C4-2B (cell line): ENCODE results near the gene ARRB1.

Experiments
- H3K27ac ChIP-seq: fragments of 450-650 bp; 2 replicates; pipeline ENCODE4 v1.5.1; 2017
- ZFX ChIP-seq: fragments of 450-650 bp; IDR thresholded peaks from 2 replicates; pipeline ENCODE4 v1.6.1; 2017
- TF ChIP-seq, protein P1 (sequence below): fragments of 450-650 bp; conservative IDR thresholded peaks from 2 replicates; pipeline ENCODE4 v1.5.1; 2017; ENCODE audit warnings: mild to moderate bottlenecking

ARRB1 gene

DNA sequence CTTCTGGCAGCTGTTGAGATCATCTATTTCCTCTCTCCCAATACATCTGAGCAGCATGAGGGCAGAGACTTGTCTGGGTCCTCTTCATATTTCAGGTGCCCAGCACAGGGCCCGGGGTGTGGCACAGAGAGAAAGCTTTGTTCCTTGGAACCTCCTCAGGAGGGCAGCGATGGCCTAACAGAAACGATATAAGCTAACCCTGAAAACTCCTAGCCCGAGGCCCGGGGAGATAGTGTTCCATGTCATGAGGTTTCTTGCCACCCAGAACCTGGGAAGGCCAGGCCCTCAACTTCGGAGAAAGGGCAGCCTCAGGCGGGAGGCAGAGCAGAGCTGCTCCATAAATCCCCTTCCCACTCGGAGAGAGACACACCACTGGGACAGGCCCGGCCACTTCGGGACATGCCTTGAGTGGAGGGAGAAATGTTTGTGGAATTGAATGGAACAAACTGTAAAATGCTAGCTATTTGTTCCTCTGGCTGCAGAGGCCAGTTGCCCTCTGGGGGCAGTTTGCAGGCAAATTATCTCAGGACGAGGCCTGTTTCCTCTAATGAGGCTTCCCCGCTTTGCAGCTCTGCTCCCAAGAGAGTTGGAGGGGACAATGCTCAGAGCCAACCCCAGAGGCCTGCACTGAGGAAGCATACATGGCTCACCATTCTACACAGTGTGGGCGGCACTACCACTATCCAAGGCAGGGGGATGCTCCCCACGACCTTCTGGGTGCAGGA, 11.6 kb downstream of the ARRB1 start:
- peak overlapping the region; percentile 97 for H3K27ac ChIP-seq
- TF ChIP-seq ZFX = peak; percentile 27; the same call in 1 of the 2 replicates
- TF ChIP-seq, protein P1, sequence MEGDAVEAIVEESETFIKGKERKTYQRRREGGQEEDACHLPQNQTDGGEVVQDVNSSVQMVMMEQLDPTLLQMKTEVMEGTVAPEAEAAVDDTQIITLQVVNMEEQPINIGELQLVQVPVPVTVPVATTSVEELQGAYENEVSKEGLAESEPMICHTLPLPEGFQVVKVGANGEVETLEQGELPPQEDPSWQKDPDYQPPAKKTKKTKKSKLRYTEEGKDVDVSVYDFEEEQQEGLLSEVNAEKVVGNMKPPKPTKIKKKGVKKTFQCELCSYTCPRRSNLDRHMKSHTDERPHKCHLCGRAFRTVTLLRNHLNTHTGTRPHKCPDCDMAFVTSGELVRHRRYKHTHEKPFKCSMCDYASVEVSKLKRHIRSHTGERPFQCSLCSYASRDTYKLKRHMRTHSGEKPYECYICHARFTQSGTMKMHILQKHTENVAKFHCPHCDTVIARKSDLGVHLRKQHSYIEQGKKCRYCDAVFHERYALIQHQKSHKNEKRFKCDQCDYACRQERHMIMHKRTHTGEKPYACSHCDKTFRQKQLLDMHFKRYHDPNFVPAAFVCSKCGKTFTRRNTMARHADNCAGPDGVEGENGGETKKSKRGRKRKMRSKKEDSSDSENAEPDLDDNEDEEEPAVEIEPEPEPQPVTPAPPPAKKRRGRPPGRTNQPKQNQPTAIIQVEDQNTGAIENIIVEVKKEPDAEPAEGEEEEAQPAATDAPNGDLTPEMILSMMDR = no peak

DNA sequence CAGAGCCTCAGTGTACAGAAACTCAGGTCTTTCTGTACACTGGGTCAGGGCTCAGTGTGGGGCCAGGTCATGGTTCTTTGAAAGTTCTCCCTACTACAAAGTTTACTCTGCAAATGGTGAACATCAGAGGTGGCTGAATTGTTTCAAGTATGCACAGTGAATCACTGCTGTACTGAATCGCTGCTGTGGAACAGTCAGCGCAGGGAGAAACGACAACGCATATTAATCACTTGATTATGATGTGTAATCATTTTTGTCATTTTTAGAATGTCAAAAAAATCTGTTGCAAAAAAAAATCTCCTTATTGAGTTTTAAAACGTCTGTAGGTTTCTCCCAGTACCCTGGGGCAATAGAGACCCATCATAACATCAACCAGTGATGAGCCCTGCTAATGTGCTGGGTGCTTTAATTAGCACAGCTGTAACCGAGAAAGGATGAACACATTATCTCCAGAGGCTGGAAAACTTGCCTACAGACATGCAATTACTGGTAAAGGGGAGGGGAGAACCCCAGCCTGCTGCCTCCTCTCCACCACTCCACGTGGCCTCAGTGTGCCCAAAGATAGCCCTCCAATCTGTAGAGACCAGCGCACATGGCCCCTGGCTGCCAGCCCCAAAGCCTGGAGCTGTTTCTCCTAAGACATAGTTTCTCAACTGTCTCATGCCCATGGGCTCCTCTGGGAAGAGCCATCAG, 12.8 kb downstream of the ARRB1 start:
- TF ChIP-seq, protein P1 = no peak
- no peak for TF ChIP-seq ZFX
- H3K27ac ChIP-seq = peak overlapping the region; percentile 97; the same call in 1 of the 2 replicates

DNA sequence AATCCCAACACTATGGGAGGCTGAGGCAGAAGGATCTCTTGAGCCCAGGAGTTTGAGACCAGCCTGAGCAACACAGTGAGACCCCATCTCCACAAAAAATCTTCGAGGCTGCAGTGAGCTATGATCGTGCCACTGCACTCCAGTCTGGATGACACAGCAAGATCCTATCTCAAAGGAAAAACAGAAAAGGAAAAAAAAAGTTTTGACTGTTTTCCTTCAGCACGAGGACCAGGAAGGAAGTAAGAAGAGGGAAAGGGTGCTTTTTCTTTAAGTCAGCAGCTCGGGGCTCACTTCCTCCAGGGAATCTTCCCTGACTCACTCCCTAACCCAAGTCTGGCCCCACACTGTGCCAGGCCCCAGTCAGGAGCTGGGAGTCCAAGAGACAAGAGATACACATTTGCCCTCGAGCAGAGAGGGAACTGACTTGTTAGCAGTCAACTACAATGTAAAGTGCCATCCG, 14.2 kb downstream of the ARRB1 start:
- peak overlapping the region; percentile 53 for H3K27ac ChIP-seq

DNA sequence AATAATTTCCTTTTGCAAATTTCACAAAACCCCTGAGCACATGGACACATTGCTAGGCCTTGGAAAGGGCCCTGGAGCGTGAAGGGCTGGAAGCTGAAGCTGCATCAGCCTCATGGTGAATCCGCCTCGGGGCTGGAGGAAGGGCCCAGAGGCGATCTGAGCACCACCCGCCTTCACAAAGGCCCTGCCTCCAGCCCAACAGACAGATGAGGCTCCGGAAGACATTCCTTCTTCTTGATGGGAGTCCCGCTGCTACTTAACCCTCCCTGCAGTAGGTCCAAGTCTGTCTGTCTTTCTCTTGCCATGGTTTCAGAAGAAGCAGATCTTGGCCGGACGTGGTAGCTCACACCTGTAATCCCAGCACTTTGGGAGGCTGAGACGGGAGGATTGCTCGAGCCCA, 16.5 kb downstream of the ARRB1 start:
- H3K27ac ChIP-seq = no peak overlapping the region; the same call in 1 of the 2 replicates
- no peak for TF ChIP-seq ZFX
- TF ChIP-seq, protein P1 = no peak

More for the DNA sequence above, 14.2 kb downstream of the ARRB1 start:
- TF ChIP-seq ZFX = no peak
- TF ChIP-seq, protein P1 = no peak

DNA sequence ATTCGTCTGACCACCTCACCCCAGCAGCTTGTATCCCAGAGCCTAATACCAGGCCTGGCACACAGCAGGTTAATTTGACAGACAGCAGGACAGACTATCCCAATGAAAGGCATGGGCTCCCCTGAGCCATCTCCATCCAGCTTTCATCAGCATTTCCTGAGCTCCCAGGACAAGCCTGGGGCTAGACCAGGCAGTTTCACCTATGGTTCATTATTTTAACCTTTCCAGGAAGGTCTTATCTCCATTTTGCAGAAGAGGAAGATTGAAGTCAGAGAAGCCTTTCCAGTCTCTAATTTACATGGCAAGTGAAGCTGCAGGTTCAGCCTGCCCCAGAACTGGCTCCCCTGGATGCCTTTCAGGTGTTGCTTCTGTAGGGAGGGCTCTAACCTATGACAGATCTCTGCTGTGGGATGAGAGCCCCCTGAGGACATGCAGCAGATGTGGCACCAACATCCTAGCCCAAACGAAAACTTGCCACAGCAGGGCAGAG, 17.0 kb downstream of the ARRB1 start:
- TF ChIP-seq, protein P1 = no peak
- no peak for TF ChIP-seq ZFX
- no peak overlapping the region; the same call in 1 of the 2 replicates for H3K27ac ChIP-seq

DNA sequence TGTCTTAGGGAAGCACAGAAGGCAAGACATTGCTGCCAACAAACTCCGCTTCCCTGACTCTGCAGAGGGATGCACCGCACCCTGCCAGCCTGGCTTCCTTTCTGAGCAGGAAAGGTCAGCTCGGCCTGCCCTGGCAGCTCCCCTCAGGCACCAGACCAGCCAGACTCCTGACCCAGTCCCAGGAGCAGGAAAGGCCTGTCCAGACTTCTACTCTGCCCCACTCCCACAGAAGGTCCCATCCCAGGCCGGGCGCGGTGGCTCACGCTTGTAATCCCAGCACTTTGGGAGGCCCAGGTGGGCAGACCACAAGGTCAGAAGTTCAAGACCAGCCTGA, 17.7 kb downstream of the ARRB1 start:
- peak overlapping the region; percentile 12; the same call in 1 of the 2 replicates for H3K27ac ChIP-seq
- TF ChIP-seq, protein P1 = no peak
- TF ChIP-seq ZFX = no peak
